ENCODE measurements around the gene FBL. TPM values are rescaled to one million over a fixed set of nuclear protein-coding genes. Genes with fewer than 3 reads are reported as not detected.
"Not testable (repeated sequence)": the region's sequence is repeated elsewhere in the genome, so short reads cannot be mapped to it uniquely, and the experiment has no call there.

The FBL gene
- total RNA-seq, 4 donors from 2014 or later, result 80.9 to 118 (median 91.1) TPM

DNA sequence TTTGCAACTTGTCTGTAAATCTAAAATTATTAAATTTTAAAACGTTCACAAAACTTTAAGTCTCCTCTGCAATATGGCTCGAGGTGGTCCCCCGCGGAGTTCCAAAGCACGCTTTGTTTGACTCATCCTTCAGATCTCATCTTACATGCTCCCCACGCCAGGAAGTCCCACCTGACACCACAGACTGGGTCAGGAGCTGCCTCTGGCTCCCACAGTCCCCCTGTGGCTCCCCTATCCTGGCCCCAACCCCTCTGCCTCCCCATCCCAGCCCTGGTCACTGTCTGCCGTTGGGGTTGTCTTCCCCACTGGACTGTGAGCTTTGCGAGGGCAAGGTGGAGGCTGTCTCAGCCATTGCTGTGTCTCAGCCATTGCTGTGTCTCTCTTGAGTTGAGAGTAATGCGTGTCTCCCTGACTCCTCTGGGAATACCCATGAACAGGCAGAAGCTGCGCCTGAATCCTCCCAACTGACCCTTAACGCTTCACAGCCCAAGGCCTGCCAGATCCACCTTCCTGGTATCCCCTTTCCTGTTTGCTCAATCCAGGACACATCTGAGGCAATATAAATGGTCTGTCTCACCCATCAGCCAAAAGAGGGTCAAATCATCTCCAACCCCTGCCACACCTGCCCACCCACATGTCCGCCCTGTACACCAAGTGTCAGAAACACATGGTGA is 28.2 kb downstream of the FBL start:
- intact Hi-C loops (cut with DNase I), result no loop called here
- DNase-seq, result no peak
- Histone ChIP-seq H3K4me1 (no peaks in the 10 kb centered on the region), H3K36me3 (no peaks in the 10 kb centered on the region), H3K27me3 (no peaks in the 10 kb centered on the region), H3K9me3 (no peaks in the 10 kb centered on the region), H3K4me3 (replicated peaks in 1 of 3) (no peak overlapping the region), H3K27ac (no peak overlapping the region)
- WGBS, 2 donors, result 92 to 94% methylated on average over 12 of the region's 12 CpGs
- no peak for TF ChIP-seq POLR2A (IDR thresholded peaks at IDR 0.05)
- TF ChIP-seq, protein P1, sequence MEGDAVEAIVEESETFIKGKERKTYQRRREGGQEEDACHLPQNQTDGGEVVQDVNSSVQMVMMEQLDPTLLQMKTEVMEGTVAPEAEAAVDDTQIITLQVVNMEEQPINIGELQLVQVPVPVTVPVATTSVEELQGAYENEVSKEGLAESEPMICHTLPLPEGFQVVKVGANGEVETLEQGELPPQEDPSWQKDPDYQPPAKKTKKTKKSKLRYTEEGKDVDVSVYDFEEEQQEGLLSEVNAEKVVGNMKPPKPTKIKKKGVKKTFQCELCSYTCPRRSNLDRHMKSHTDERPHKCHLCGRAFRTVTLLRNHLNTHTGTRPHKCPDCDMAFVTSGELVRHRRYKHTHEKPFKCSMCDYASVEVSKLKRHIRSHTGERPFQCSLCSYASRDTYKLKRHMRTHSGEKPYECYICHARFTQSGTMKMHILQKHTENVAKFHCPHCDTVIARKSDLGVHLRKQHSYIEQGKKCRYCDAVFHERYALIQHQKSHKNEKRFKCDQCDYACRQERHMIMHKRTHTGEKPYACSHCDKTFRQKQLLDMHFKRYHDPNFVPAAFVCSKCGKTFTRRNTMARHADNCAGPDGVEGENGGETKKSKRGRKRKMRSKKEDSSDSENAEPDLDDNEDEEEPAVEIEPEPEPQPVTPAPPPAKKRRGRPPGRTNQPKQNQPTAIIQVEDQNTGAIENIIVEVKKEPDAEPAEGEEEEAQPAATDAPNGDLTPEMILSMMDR (IDR thresholded peaks at IDR 0.05), result no peak

DNA sequence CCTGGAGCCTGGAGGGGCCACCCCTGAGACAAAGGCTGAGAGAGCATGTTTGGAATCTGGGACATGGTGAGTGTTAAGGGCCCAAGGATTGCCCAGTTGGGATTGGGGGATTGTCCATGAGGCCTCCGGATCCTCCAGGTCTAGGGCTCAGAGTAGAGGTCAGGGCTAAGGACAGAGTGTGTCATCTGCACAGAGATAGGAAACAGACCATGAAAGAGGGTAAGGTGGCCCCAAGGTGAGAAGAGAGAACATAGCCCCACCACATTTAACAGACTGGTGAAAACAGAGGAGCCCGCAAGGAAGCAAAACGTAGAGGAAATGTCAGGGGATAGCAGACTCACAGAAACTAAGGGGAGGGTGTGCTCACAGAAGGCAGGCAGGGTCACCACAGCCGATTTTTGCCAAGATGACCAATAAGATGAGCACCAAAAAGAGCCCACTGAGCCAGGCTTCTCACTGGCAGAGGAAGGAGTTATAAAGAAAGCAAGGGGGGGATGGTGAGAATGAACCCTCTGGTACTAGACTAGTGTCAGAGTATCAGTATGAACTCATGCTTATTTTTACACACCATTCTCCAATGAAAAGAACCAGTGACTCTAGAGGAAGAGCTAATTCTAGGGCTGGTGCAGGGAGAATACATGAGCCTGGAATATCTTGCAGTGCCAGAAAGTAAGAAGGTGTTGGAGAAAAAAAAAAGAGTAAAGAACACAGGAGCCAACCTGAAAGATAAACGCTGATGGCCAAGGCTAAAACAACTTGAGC is 29.7 kb downstream of the FBL start:
- TF ChIP-seq POLR2A (IDR thresholded peaks at IDR 0.05), result no peak
- TF ChIP-seq, protein P1 (IDR thresholded peaks at IDR 0.05), result no peak
- Histone ChIP-seq H3K9me3 (no peaks in the 10 kb centered on the region), H3K36me3 (no peaks in the 10 kb centered on the region), H3K4me3 (replicated peaks in 1 of 3) (no peak overlapping the region), H3K27ac (no peak overlapping the region), H3K27me3 (no peaks in the 10 kb centered on the region), H3K4me1 (no peaks in the 10 kb centered on the region)
- intact Hi-C loops (cut with DNase I), result no loop called here
- no peak for DNase-seq
- WGBS, 2 donors, result 88 to 91% methylated on average over 5 of the region's 5 CpGs

DNA sequence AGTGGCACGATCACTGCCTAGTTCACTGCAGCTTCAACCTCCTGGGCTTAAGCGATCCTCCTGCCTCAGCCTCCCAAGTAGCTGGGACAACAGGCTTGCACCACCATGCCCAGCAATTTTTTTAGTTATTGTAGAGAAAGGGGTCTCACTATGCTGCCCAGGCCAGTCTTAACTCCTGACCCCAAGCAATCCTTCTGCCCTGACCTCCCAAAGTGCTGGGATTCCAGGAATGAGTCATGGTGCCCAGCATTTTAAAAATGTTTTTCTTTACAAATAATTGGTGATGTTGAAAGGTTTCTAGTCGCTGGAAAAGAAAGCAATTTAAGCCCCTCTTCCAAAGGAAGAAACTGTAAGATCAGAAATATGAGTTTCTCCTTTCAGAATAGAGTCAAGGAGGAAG is 31.6 kb downstream of the FBL start:
- Histone ChIP-seq H3K4me3 (replicated peaks in 1 of 3) (no peak overlapping the region), H3K9me3 (no peaks in the 10 kb centered on the region), H3K4me1 (no peaks in the 10 kb centered on the region), H3K36me3 (no peaks in the 10 kb centered on the region), H3K27ac (no peak overlapping the region), H3K27me3 (no peaks in the 10 kb centered on the region)
- 92 to 93% methylated on average over 3 of the region's 3 CpGs for WGBS, 2 donors
- DNase-seq, result no peak
- intact Hi-C loops (cut with DNase I), result no loop called here
- TF ChIP-seq, protein P1 (IDR thresholded peaks at IDR 0.05), result no peak
- no peak for TF ChIP-seq POLR2A (IDR thresholded peaks at IDR 0.05)

GRCh38 chr19:39814111-39814510 is 32.1 kb downstream of the FBL start:
- H3K27me3 ChIP-seq; intact Hi-C loops (cut with DNase I); H3K4me1 ChIP-seq; DNase-seq; H3K36me3 ChIP-seq; H3K4me3 ChIP-seq (replicated peaks in 1 of 3); H3K9me3 ChIP-seq; H3K27ac ChIP-seq: not testable (repeated sequence)
- 92 to 96% methylated on average over 6 of the region's 6 CpGs for WGBS, 2 donors

- Histone ChIP-seq H3K27ac (no peak overlapping the region), H3K36me3 (no peaks in the 10 kb centered on the region), H3K4me3 (replicated peaks in 1 of 3) (no peak overlapping the region), H3K4me1 (no peaks in the 10 kb centered on the region), H3K27me3 (no peaks in the 10 kb centered on the region), H3K9me3 (no peaks in the 10 kb centered on the region)
- DNase-seq, result no peak
- whole genome bisulfite sequencing, 2 donors, result 77 to 86% methylated on average over 9 of the region's 9 CpGs
- intact Hi-C loops (cut with DNase I), result no loop called here
- TF ChIP-seq, protein P1 (IDR thresholded peaks at IDR 0.05), result no peak
- no peak for TF ChIP-seq POLR2A (IDR thresholded peaks at IDR 0.05)
Observed at GRCh38 chr19:39813264-39813993, 32.8 kb downstream of the FBL start.
